ENCODE measurements around the gene ZBTB12.

ZBTB12 gene

DNA sequence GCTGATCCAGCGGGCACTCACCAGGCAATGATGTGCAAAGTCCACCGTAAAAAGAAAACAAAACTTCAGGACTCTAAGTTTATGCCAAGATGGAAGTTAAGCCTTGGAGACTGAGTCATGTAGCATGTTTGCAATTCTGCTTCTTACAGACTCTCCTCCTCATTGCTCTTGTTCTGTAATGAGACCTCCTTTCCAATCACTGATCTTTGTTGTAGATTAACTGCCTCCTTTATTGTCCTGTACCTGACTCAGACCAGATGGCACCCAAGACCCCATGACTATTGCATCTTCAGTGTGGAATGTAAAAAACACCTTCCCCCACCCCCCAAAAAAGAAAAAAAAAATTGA is 50.4 kb downstream of the ZBTB12 start:
- in situ Hi-C loops (cut with MboI; ENCODE audit: low sequenced_read_pairs, unreplicated experiment): no loop called here
- no peak for DNase-seq (ENCODE audit: low spot score)
- TF ChIP-seq, protein P1, sequence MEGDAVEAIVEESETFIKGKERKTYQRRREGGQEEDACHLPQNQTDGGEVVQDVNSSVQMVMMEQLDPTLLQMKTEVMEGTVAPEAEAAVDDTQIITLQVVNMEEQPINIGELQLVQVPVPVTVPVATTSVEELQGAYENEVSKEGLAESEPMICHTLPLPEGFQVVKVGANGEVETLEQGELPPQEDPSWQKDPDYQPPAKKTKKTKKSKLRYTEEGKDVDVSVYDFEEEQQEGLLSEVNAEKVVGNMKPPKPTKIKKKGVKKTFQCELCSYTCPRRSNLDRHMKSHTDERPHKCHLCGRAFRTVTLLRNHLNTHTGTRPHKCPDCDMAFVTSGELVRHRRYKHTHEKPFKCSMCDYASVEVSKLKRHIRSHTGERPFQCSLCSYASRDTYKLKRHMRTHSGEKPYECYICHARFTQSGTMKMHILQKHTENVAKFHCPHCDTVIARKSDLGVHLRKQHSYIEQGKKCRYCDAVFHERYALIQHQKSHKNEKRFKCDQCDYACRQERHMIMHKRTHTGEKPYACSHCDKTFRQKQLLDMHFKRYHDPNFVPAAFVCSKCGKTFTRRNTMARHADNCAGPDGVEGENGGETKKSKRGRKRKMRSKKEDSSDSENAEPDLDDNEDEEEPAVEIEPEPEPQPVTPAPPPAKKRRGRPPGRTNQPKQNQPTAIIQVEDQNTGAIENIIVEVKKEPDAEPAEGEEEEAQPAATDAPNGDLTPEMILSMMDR (IDR thresholded peaks at IDR 0.05; ENCODE audit: borderline replicate concordance, control extremely low read depth, extremely low read depth, insufficient read depth, missing control alignments): no peak

DNA sequence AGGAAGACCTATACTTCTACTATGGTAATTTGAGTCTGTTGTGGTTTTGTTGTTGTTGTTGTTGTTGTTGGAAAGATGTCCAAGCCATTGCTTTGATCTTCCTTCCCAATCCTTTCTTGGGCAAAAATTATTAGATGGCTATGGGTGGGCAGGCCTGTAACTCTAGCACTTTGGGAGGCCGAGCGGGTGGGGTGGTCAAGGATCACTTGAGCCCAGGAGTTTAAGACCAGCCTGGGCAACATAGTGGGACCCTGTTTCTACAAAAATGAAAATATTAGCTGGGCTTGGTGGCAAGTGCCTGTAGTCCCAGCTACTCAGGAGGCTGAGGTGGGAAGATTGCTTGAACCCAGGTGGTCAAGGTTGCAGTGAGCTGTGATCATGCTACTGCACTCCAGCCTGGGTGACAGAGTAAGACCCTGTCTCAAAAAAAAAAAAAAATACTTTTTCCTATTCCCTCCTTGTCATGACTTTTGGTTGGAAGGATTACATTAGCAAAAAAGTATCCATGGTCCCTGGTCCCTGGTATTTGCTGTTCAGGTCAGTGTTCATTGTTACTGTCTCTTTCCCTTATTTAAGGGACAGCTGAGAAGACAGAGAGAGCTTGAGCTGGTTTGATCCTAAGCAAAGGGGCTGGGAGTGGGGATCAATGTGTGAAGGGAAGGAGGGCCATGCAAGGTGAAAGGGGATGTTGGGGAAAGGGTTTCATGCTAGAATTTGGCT is 51.0 kb downstream of the ZBTB12 start:
- in situ Hi-C loops (cut with MboI; ENCODE audit: low sequenced_read_pairs, unreplicated experiment): no loop called here
- TF ChIP-seq, protein P1 (IDR thresholded peaks at IDR 0.05; ENCODE audit: borderline replicate concordance, control extremely low read depth, extremely low read depth, insufficient read depth, missing control alignments): no peak
- DNase-seq (ENCODE audit: low spot score): no peak
